H1 (cell line): Measurements from ENCODE around the gene CABLES2. TPM values are rescaled to one million over a fixed set of nuclear protein-coding genes. Genes with fewer than 3 reads are reported as not detected.

ENCODE experiments used
- CTCF ChIA-PET: fragments of 300-600 bp; sonication (Branson Sonifier 250); formaldehyde crosslinking; loops from one replicate; lab custom pipeline; 2021; ENCODE audit not compliant: partially characterized antibody; lab: Charles Lee
- POLR2A ChIA-PET: fragments of 300-600 bp; sonication (Branson Sonifier 250); formaldehyde crosslinking; loops from one replicate; lab custom pipeline; 2021; ENCODE audit warnings: inconsistent platforms; ENCODE audit not compliant: partially characterized antibody; lab: Charles Lee
- DNase-seq, 2 experiments: peaks; one replicate each; pipeline versions ENCODE4 v3.0.0 to v3.0.0-alpha.2; 2010 to 2022; ENCODE audit warnings: low spot score in 2 of 2, low read depth in 1 of 2, mixed read lengths in 1 of 2
- FAIRE-seq: peaks from 2 replicates; lab custom pipeline; 2011; peaks lifted over from hg19 to GRCh38; lab: Jason Lieb, UNC
- H2AFZ ChIP-seq: 2 replicates; pipeline ENCODE4 v1.8.1; 2012; ENCODE audit warnings: low read length, inconsistent platforms
- H2AK5ac ChIP-seq: 2 replicates; pipeline ENCODE4 v1.6.1; 2013; ENCODE audit warnings: low read depth, low read length
- H2BK120ac ChIP-seq: replicated peaks from 2 replicates; pipeline ENCODE3; 2013; ENCODE audit warnings: low read depth, low read length, inconsistent platforms
- H2BK12ac ChIP-seq: 2 replicates; pipeline ENCODE4 v1.6.1; 2013; ENCODE audit warnings: low read depth, low read length
- H2BK15ac ChIP-seq: 2 replicates; pipeline ENCODE4 v1.6.1; 2013; ENCODE audit warnings: low read length
- H2BK20ac ChIP-seq: 2 replicates; pipeline ENCODE4 v1.6.1; 2013; ENCODE audit warnings: low read length
- H2BK5ac ChIP-seq: 2 replicates; pipeline ENCODE4 v1.6.1; 2013; ENCODE audit warnings: low read depth, low read length
- H3K14ac ChIP-seq: 2 replicates; pipeline ENCODE4 v1.6.1; 2013; ENCODE audit warnings: inconsistent platforms; ENCODE audit not compliant: insufficient read length
- H3K18ac ChIP-seq: 2 replicates; pipeline ENCODE4 v1.6.1; 2013; ENCODE audit warnings: low read length; ENCODE audit errors: extremely low read depth
- H3K23ac ChIP-seq: 2 replicates; pipeline ENCODE4 v1.6.1; 2013; ENCODE audit warnings: inconsistent platforms; ENCODE audit not compliant: insufficient read length
- H3K23me2 ChIP-seq: 2 replicates; pipeline ENCODE4 v1.6.1; 2013; ENCODE audit warnings: low read depth, low read length
- H3K27ac ChIP-seq: 2 replicates; pipeline ENCODE4 v1.6.1; 2011; ENCODE audit warnings: low read depth, low read length, inconsistent platforms
- H3K27me3 ChIP-seq, 4 experiments: replicated peaks in 1 of 4; 1 replicate in 1 of 4; 2 replicates in 3 of 4; pipeline versions ENCODE4 v1.6.1 to v1.8.1; 2011 to 2013; ENCODE audit warnings: low read length in 3 of 4, mild to moderate bottlenecking in 3 of 4, inconsistent platforms in 2 of 4, mixed read lengths in 2 of 4, moderate library complexity in 1 of 4; ENCODE audit not compliant: control insufficient read depth in 3 of 4, insufficient read depth in 3 of 4; ENCODE audit errors: extremely low read depth in 1 of 4
- H3K36me3 ChIP-seq, 4 experiments: 2 replicates each; pipeline versions ENCODE4 v1.6.1 to v1.8.1; 2011 to 2013; ENCODE audit warnings: mild to moderate bottlenecking in 4 of 4, low read length in 3 of 4, moderate library complexity in 2 of 4, control low read depth in 1 of 4, inconsistent platforms in 1 of 4; ENCODE audit not compliant: insufficient read depth in 4 of 4, control insufficient read depth in 2 of 4
- H3K4ac ChIP-seq: replicated peaks from 2 replicates; pipeline ENCODE3; 2013; ENCODE audit warnings: low read length, low read depth, mixed read lengths, inconsistent platforms; ENCODE audit not compliant: insufficient read length
- H3K4me1 ChIP-seq, 4 experiments: replicated peaks in 1 of 4; 1 replicate in 1 of 4; 2 replicates in 3 of 4; pipeline versions ENCODE4 v1.6.1 to v1.8.1; 2011 to 2013; ENCODE audit warnings: low read length in 3 of 4, inconsistent platforms in 2 of 4, mixed read lengths in 1 of 4; ENCODE audit not compliant: insufficient read depth in 4 of 4, control insufficient read depth in 3 of 4
- H3K4me2 ChIP-seq, 2 experiments: 2 replicates each; pipeline versions ENCODE4 v1.6.1 to v1.8.1; 2011 to 2013; ENCODE audit warnings: low read depth in 2 of 2, low read length in 2 of 2, control low read depth in 1 of 2, inconsistent platforms in 1 of 2, mild to moderate bottlenecking in 1 of 2; ENCODE audit not compliant: insufficient read depth in 1 of 2
- H3K4me3 ChIP-seq, 4 experiments: fragments of 200-600, 300-600 bp in 1 of 4; sonication (generic), shearing (Covaris generic), sonication (Bioruptor Twin) in 1 of 4; 2 replicates each; pipeline versions ENCODE4 v1.5.1 to v1.8.1; 2011 to 2016; ENCODE audit warnings: low read length in 4 of 4, low read depth in 3 of 4, control low read depth in 2 of 4, inconsistent platforms in 2 of 4, mild to moderate bottlenecking in 2 of 4, mixed read lengths in 1 of 4, moderate library complexity in 1 of 4; ENCODE audit not compliant: insufficient read depth in 2 of 4; ENCODE audit errors: extremely low read depth in 1 of 4
- H3K56ac ChIP-seq: replicated peaks from 2 replicates; pipeline ENCODE3; 2013; ENCODE audit warnings: low read depth, mild to moderate bottlenecking, mixed read lengths, low read length, inconsistent platforms; ENCODE audit not compliant: insufficient read length
- H3K79me1 ChIP-seq: 2 replicates; pipeline ENCODE4 v1.6.1; 2013; ENCODE audit warnings: low read depth, low read length, control low read depth
- H3K79me2 ChIP-seq, 2 experiments: 2 replicates each; pipeline versions ENCODE4 v1.6.1 to v1.8.1; 2012 to 2013; ENCODE audit warnings: low read length in 2 of 2, mild to moderate bottlenecking in 2 of 2, inconsistent platforms in 1 of 2; ENCODE audit not compliant: insufficient read depth in 2 of 2, control insufficient read depth in 1 of 2
- H3K9ac ChIP-seq, 4 experiments: replicated peaks in 1 of 4; 1 replicate in 1 of 4; 2 replicates in 3 of 4; pipeline versions ENCODE4 v1.6.1 to v1.8.1; 2011 to 2013; ENCODE audit warnings: low read depth in 3 of 4, low read length in 3 of 4, control low read depth in 2 of 4, mild to moderate bottlenecking in 2 of 4, moderate library complexity in 2 of 4, inconsistent platforms in 1 of 4; ENCODE audit errors: extremely low read depth in 1 of 4
- H3K9me3 ChIP-seq, 2 experiments: 2 replicates each; pipeline versions ENCODE4 v1.6.1 to v1.8.1; 2012 to 2013; ENCODE audit warnings: mild to moderate bottlenecking in 2 of 2, moderate library complexity in 2 of 2, control low read depth in 1 of 2, inconsistent platforms in 1 of 2, low read depth in 1 of 2, low read length in 1 of 2, mixed read lengths in 1 of 2; ENCODE audit not compliant: insufficient read depth in 2 of 2
- H4K20me1 ChIP-seq, 2 experiments: replicated peaks in 1 of 2; 2 replicates each; pipeline versions ENCODE3 to v1.8.1; 2011 to 2013; ENCODE audit warnings: inconsistent platforms in 2 of 2, low read length in 2 of 2, mild to moderate bottlenecking in 1 of 2; ENCODE audit not compliant: insufficient read depth in 2 of 2, control insufficient read depth in 1 of 2
- H4K5ac ChIP-seq: 2 replicates; pipeline ENCODE4 v1.6.1; 2013; ENCODE audit warnings: low read length, low read depth, mixed read lengths, inconsistent platforms; ENCODE audit not compliant: insufficient read length
- H4K8ac ChIP-seq: 2 replicates; pipeline ENCODE4 v1.8.0; 2013; ENCODE audit warnings: mild to moderate bottlenecking, moderate library complexity, low read length, inconsistent platforms; ENCODE audit not compliant: insufficient read depth; ENCODE audit errors: extremely low read depth
- H4K91ac ChIP-seq: replicated peaks from 2 replicates; pipeline ENCODE3; 2013; ENCODE audit warnings: low read length, mixed read lengths, inconsistent platforms; ENCODE audit not compliant: insufficient read length
- FOSL1 ChIP-seq: IDR thresholded peaks from 2 replicates; pipeline ENCODE4 v1.6.1; 2011; ENCODE audit warnings: mild to moderate bottlenecking, low read depth, low read length, moderate library complexity; ENCODE audit not compliant: insufficient read depth
- HDAC6 ChIP-seq: IDR thresholded peaks from one replicate; pipeline ENCODE4 v1.7.1; 2012; ENCODE audit warnings: low read depth, mild to moderate bottlenecking, inconsistent platforms, low read length, moderate library complexity
- KDM1A ChIP-seq: fragments of 200-600, 300-600 bp; sonication (generic); IDR thresholded peaks from 2 replicates; pipeline ENCODE4 v1.7.1; 2016; ENCODE audit warnings: mild to moderate bottlenecking, low read length, borderline replicate concordance
- POLR2A ChIP-seq, 2 experiments: IDR thresholded peaks; 1 replicate in 1 of 2; 2 replicates in 1 of 2; pipeline ENCODE4 v1.6.1; 2011; ENCODE audit warnings: low read depth in 2 of 2, low read length in 2 of 2, mild to moderate bottlenecking in 2 of 2; ENCODE audit errors: control extremely low read depth in 1 of 2
- POLR2AphosphoS5 ChIP-seq: IDR thresholded peaks from 2 replicates; pipeline ENCODE4 v1.6.1; 2011; ENCODE audit warnings: low read depth, low read length
- RBBP5 ChIP-seq: IDR thresholded peaks from 2 replicates; pipeline ENCODE4 v1.7.1; 2012; ENCODE audit warnings: low read depth, mild to moderate bottlenecking, inconsistent platforms, low read length, moderate library complexity, borderline replicate concordance
- RNF2 ChIP-seq: fragments of 200-900, 300-1000 bp; sonication (generic); IDR thresholded peaks from 2 replicates; pipeline ENCODE4 v1.7.1; 2016; ENCODE audit warnings: borderline replicate concordance, low read depth, mild to moderate bottlenecking, antibody characterized with exemption, low read length; ENCODE audit not compliant: poor library complexity, severe bottlenecking; ENCODE audit errors: missing control alignments
- SP4 ChIP-seq: IDR thresholded peaks from 2 replicates; pipeline ENCODE4 v1.6.1; 2012; ENCODE audit warnings: low read length, inconsistent platforms
- WGBS, 2 experiments: shearing (Covaris generic) in 1 of 2; methylation state at CpG; one replicate each; pipeline versions ENCODE4 v1.1.6 to v1.1.7; 2013 to 2015; ENCODE audit warnings: low lambda C conversion rate in 2 of 2, mixed read lengths in 2 of 2, inconsistent platforms in 1 of 2, low coverage in 1 of 2, missing lambda C conversion rate in 1 of 2; ENCODE audit not compliant: insufficient replicate concordance in 2 of 2, insufficient coverage in 1 of 2, insufficient read length in 1 of 2; ENCODE audit errors: extremely low coverage in 1 of 2, missing lambda C conversion rate in 1 of 2; 5-methylcytosine and 5-hydroxymethylcytosine counted together
- polyA plus RNA-seq, 7 experiments: library from polyadenylated mRNA; depleted of rRNA in 3 of 7; stranded (reverse) in 5 of 7; unstranded in 2 of 7; fragments of >200 nt in 5 of 7; fragments of 200-250 nt in 2 of 7; gene quantifications; 1 replicate in 5 of 7; 2 replicates in 1 of 7; 4 replicates in 1 of 7; pipeline versions ENCODE4 v1.2.1 to v1.2.3, GENCODE V29; 2011 to 2013; ENCODE audit warnings: missing spikeins in 2 of 7, mixed read lengths in 2 of 7
- total RNA-seq: library from RNA; stranded (reverse); fragmentation: NEBNext Ultra II Directional; extraction: Animal tissue kit (Norgen Biotek cat#: 25700); gene quantifications from 2 replicates; pipeline ENCODE4 v1.2.1, GENCODE V29; 2021
- TF ChIP-seq, protein P1 (sequence below), 3 experiments: IDR thresholded peaks; 1 replicate in 2 of 3; 2 replicates in 1 of 3; pipeline versions ENCODE4 v1.5.1 to v1.6.1; 2011; ENCODE audit warnings: low read length in 3 of 3, mild to moderate bottlenecking in 3 of 3, inconsistent platforms in 2 of 3, low read depth in 1 of 3, moderate library complexity in 1 of 3; ENCODE audit not compliant: insufficient read depth in 1 of 3; ENCODE audit errors: control extremely low read depth in 1 of 3
- TF ChIP-seq, protein P2 (sequence below): IDR thresholded peaks from 2 replicates; pipeline ENCODE4 v1.6.1; 2011; ENCODE audit warnings: low read depth, mild to moderate bottlenecking, low read length; ENCODE audit not compliant: insufficient read depth

CABLES2 gene
- total and polyA plus RNA-seq, 2 of the 8 experiments (the other 6 are each of a cell fraction or from before 2014, with no cell fraction given): 8.0 to 8.8 TPM

DNA sequence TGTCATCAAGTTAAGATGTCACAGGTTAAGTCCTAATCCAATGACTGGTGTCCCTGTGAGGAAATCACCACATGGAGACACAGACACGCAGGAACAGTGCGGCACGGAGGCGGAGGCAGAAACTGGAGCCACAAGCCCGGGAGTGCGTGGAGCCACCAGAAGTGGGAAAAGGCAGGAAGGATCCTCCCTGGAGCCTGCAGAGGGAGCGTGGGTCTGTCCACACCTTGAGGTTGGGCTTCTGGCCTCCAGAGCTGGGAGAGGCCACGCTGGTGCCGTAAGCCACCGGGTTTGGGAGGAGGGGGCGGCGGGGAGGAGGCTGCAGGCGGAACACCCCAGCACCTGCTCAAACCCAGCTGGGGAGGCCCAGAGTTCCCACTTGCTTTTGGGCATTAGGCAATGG is 3.8 kb downstream of the CABLES2 start:
- peaks cover 0 to 20% of the 10 kb centered on the region in 2 experiments for H4K20me1 ChIP-seq
- TF ChIP-seq POLR2A (IDR thresholded peaks at IDR 0.05; ENCODE audit: control extremely low read depth in 1 of 2, low read depth in 2 of 2, low read length in 2 of 2) (no peak), RBBP5 (no peak), SP4 (no peak), POLR2AphosphoS5 (no peak), KDM1A (no peak), FOSL1 (no peak), RNF2 (no peak), HDAC6 (no peak)
- TF ChIP-seq, protein P1, sequence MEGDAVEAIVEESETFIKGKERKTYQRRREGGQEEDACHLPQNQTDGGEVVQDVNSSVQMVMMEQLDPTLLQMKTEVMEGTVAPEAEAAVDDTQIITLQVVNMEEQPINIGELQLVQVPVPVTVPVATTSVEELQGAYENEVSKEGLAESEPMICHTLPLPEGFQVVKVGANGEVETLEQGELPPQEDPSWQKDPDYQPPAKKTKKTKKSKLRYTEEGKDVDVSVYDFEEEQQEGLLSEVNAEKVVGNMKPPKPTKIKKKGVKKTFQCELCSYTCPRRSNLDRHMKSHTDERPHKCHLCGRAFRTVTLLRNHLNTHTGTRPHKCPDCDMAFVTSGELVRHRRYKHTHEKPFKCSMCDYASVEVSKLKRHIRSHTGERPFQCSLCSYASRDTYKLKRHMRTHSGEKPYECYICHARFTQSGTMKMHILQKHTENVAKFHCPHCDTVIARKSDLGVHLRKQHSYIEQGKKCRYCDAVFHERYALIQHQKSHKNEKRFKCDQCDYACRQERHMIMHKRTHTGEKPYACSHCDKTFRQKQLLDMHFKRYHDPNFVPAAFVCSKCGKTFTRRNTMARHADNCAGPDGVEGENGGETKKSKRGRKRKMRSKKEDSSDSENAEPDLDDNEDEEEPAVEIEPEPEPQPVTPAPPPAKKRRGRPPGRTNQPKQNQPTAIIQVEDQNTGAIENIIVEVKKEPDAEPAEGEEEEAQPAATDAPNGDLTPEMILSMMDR (IDR thresholded peaks at IDR 0.05; ENCODE audit: control extremely low read depth in 1 of 3, insufficient read depth in 1 of 3, low read depth in 1 of 3, low read length in 3 of 3): no peak
- TF ChIP-seq, protein P2, sequence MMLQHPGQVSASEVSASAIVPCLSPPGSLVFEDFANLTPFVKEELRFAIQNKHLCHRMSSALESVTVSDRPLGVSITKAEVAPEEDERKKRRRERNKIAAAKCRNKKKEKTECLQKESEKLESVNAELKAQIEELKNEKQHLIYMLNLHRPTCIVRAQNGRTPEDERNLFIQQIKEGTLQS: no peak

More for the DNA sequence above, 3.8 kb downstream of the CABLES2 start:
- no peak overlapping the region for H3K56ac ChIP-seq
- H3K27ac ChIP-seq: no peak overlapping the region
- POLR2A ChIA-PET: interaction anchor here (7.7 kb wide), 1 partner anchor 13 kb away, joined by 105 read pairs; the partner anchor contains the start of gene RPS21
- H3K9me3 ChIP-seq: no peaks in the 10 kb centered on the region
- no peaks in the 10 kb centered on the region for H3K36me3 ChIP-seq
- H2AK5ac ChIP-seq: no peak overlapping the region
- H2BK15ac ChIP-seq: no peak overlapping the region
- no peak overlapping the region for H3K14ac ChIP-seq
- H4K5ac ChIP-seq: no peak overlapping the region
- no peak overlapping the region for H3K4me2 ChIP-seq
- H3K23me2 ChIP-seq: no peaks in the 10 kb centered on the region; the same call in 1 of the 2 replicates
- H2BK120ac ChIP-seq: no peak overlapping the region
- H3K4me3 ChIP-seq: no peak overlapping the region
- H3K4ac ChIP-seq: no peak overlapping the region
- no peak for DNase-seq
- H2BK5ac ChIP-seq: no peak overlapping the region
- H3K18ac ChIP-seq: no peak overlapping the region
- no peak overlapping the region for H4K8ac ChIP-seq
- FAIRE-seq: no peak
- WGBS, 2 experiments: 88% methylated on average over 13 of the region's 13 CpGs; no CpG with 5 or more reads in 1 of the 2 experiments
- H3K27me3 ChIP-seq: peaks cover 0 to 5% (median 1%) of the 10 kb centered on the region in 4 experiments; a peak in 2 of 7 replicates
- H3K23ac ChIP-seq: no peak overlapping the region
- H4K91ac ChIP-seq: no peak overlapping the region
- H2BK20ac ChIP-seq: no peak overlapping the region
- no peak overlapping the region for H2BK12ac ChIP-seq
- CTCF ChIA-PET: interaction anchor here (1.0 to 7.6 kb wide), 7 partner anchors 12 to 285 kb away, joined by 3 to 103 read pairs (median 3); partner anchors contain the start of gene RPS21
- H2AFZ ChIP-seq: no peak overlapping the region
- no peaks in the 10 kb centered on the region; the same call in 1 of the 2 replicates for H3K79me1 ChIP-seq
- no peaks in the 10 kb centered on the region; a peak in 1 of 4 replicates for H3K79me2 ChIP-seq
- peaks cover 0 to 23% (median 11%) of the 10 kb centered on the region in 4 experiments; a peak in 6 of 7 replicates for H3K4me1 ChIP-seq
- no peak overlapping the region for H3K9ac ChIP-seq
